KOPT-K1 (cell line): ENCODE measurements around the gene CLCN7.

Experiments
- H3K27ac ChIP-seq: fragments of 200-600 bp; sonication (generic); 2 replicates; pipeline ENCODE4 v1.5.1; 2016; ENCODE audit warnings: antibody characterized with exemption, mild to moderate bottlenecking, low read depth, low read length; ENCODE audit not compliant: poor library complexity, severe bottlenecking
- H3K36me3 ChIP-seq: fragments of 200-600 bp; sonication (generic); 2 replicates; pipeline ENCODE4 v1.5.1; 2017; ENCODE audit warnings: antibody characterized with exemption, mild to moderate bottlenecking, low read length, moderate library complexity; ENCODE audit not compliant: insufficient read depth
- H3K9me3 ChIP-seq: fragments of 200-600 bp; sonication (generic); 2 replicates; pipeline ENCODE4 v1.5.1; 2017; ENCODE audit warnings: antibody characterized with exemption, low read length, mild to moderate bottlenecking; ENCODE audit not compliant: insufficient read depth, poor library complexity, severe bottlenecking

The CLCN7 gene

GRCh38 chr16:1430214-1430758 is 44.5 kb downstream of the CLCN7 start:
- Histone ChIP-seq H3K36me3 (no peaks in the 10 kb centered on the region), H3K27ac (no peak overlapping the region), H3K9me3 (no peaks in the 10 kb centered on the region)

- no peaks in the 10 kb centered on the region for H3K36me3 ChIP-seq
- no peaks in the 10 kb centered on the region for H3K9me3 ChIP-seq
- H3K27ac ChIP-seq, result no peak overlapping the region
These were observed 45.2 kb downstream of the CLCN7 start for GRCh38 chr16:1429631-1430030.

DNA sequence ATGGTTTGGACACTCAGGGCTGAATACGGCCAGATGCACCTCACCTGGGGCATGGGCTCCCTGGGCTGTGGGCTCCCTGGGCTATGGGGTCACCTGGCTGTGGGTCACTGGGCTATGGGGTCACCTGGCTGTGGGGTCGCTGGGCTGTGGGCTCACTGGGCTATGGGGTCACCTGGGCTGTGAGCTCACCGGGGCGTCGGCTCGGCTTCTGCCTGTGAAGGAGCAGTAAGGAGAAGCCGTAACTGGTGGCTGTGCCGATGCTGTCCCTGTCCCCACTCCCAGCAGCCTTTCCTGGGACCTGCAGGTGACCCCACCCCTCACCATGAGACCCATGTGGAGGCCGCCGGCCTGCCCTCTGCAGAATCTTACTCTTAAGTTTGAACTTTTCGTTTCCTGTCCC is 45.8 kb downstream of the CLCN7 start:
- Histone ChIP-seq H3K27ac (no peak overlapping the region), H3K9me3 (no peaks in the 10 kb centered on the region), H3K36me3 (no peaks in the 10 kb centered on the region)

DNA sequence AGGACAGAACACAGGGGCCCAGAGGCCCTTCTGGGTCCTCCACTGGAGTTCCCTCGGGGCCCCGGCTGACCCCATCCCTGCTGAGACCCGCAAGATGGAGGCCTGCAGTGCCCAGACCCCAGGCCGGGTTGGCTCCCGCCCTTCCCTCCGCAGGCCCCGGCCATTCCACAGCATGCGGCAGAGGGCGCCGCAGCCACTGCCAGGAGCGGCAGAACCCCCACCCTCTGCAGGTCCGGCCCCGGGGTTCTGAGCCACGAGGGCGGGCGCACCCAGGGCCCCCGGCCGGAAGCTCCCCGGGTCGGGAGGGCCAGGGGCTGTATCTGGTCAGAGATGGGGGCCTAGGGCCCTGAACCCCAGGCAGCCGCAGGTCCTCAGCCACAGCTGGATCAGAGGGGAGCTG is 46.3 kb downstream of the CLCN7 start:
- no peaks in the 10 kb centered on the region for H3K36me3 ChIP-seq
- no peaks in the 10 kb centered on the region for H3K9me3 ChIP-seq
- H3K27ac ChIP-seq, result no peak overlapping the region

- H3K27ac ChIP-seq, result no peak overlapping the region
These were observed 47.1 kb downstream of the CLCN7 start for GRCh38 chr16:1427473-1428461.

GRCh38 chr16:1426734-1427471 is 47.9 kb downstream of the CLCN7 start:
- H3K9me3 ChIP-seq, result peaks cover 5% of the 10 kb centered on the region
- no peaks in the 10 kb centered on the region for H3K36me3 ChIP-seq
- no peak overlapping the region for H3K27ac ChIP-seq

More at GRCh38 chr16:1427473-1428461, 47.1 kb downstream of the CLCN7 start:
- no peaks in the 10 kb centered on the region for H3K9me3 ChIP-seq
- H3K36me3 ChIP-seq, result no peaks in the 10 kb centered on the region

- H3K36me3 ChIP-seq, result no peaks in the 10 kb centered on the region
- H3K9me3 ChIP-seq, result peaks cover 5% of the 10 kb centered on the region
- no peak overlapping the region for H3K27ac ChIP-seq
These were observed 49.0 kb downstream of the CLCN7 start for GRCh38 chr16:1425616-1426370.

DNA sequence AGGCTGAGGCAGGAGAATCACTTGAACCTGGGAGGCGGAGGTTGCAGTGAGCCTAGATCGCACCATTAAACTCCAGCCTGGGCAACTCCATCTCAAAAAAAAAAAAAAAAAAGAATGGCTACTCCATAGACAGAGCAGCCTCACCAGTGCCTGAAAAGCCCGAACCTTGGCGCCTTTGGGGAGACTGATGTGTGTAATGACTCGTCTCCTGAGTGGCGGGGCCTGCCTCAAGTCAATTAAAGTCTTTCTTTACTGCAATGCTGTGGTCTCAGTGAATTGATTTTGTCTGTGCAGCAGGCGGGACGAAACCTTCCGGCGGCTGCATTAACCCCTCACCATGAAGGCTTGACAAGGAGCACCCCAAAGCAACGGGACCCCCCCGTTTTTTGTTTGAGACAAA is 50.8 kb downstream of the CLCN7 start:
- peaks cover 5% of the 10 kb centered on the region for H3K9me3 ChIP-seq
- no peaks in the 10 kb centered on the region for H3K36me3 ChIP-seq
- H3K27ac ChIP-seq, result no peak overlapping the region

GRCh38 chr16:1422076-1422475 is 52.8 kb downstream of the CLCN7 start:
- Histone ChIP-seq H3K27ac (peak overlapping the region; percentile 75), H3K36me3 (peaks cover 14% of the 10 kb centered on the region; the same call in 1 of the 2 replicates), H3K9me3 (peaks cover 5% of the 10 kb centered on the region)

- Histone ChIP-seq H3K36me3 (peaks cover 19% of the 10 kb centered on the region; the same call in 1 of the 2 replicates), H3K27ac (peak overlapping the region; percentile 75), H3K9me3 (peaks cover 5% of the 10 kb centered on the region)
These were observed 54.7 kb downstream of the CLCN7 start for GRCh38 chr16:1420111-1420539.

- no peak overlapping the region for H3K27ac ChIP-seq
- H3K36me3 ChIP-seq, result peaks cover 19% of the 10 kb centered on the region; the same call in 1 of the 2 replicates
- H3K9me3 ChIP-seq, result no peaks in the 10 kb centered on the region
These were observed 58.3 kb downstream of the CLCN7 start for GRCh38 chr16:1416521-1416941.

DNA sequence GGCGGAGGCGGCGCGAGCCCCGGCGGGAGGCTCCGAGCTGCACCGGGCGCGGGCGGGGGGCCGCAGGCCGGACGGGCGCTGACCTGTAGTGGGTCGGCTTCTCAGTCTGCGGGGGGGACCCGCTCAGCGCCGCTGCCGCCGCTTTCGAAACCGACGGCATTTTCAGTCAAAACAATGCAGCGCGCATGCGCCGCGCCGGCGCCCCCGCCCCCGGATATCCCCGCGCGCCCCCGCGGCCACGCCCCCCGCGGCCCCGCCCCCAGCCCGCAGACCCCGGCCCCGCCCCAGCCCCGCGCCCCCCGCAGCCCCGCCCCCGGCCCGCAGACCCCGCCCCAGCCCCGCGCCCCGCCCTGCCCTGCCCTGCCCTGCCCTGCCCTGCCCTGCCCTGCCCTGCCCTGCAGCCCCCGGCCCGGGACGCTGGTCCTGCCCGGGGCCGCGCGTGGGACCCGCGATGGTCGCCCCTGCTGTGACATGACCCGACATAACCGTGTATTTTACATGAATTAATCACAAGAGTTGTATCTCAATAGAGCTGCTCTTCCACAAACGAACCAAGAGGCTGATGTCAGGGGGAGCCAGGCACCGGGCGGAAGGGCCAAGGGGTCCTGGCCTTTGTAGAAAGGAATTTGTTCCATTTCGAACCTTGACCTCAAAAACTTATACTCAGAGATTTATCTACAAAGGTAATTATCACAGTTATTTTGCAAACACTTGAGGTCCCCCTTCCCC is 60.1 kb downstream of the CLCN7 start, which contains the start of gene UNKL:
TSS of gene UNKL (minus strand) at position 173 of the 729 bp plus-strand sequence. CDS start at position 160, 13 bp downstream.
- no peaks in the 10 kb centered on the region for H3K9me3 ChIP-seq
- H3K27ac ChIP-seq, result peak within 1 kb of the TSS; percentile 78
- peaks cover 19% of the 10 kb centered on the region; the same call in 1 of the 2 replicates for H3K36me3 ChIP-seq

- peak overlapping the region; percentile 78 for H3K27ac ChIP-seq
These were observed 60.9 kb downstream of the CLCN7 start for GRCh38 chr16:1413684-1414531.

More at GRCh38 chr16:1413684-1414531, 60.9 kb downstream of the CLCN7 start:
- Histone ChIP-seq H3K36me3 (peaks cover 18% of the 10 kb centered on the region; the same call in 1 of the 2 replicates), H3K9me3 (no peaks in the 10 kb centered on the region)
